ENCODE data around the gene CREB5.

Gene CREB5

GRCh38 chr7:28517206-28517605 lies 104.9 kb downstream of the CREB5 start:
- DNase-seq (ENCODE audit: low spot score in 2 of 2) = no peak
- Mint-ChIP-seq H3K4me1 (no peaks in the 10 kb centered on the region), H3K9me3 (no peaks in the 10 kb centered on the region), H3K27me3 (peaks cover 54% of the 10 kb centered on the region), H3K27ac (ENCODE audit: low read depth) (no peak overlapping the region), H3K36me3 (ENCODE audit: insufficient read depth) (peaks cover 3% of the 10 kb centered on the region), H3K4me3 (no peak overlapping the region)
- no peak for ATAC-seq (replicated peaks; ENCODE audit: extremely low read depth, poor library complexity, severe bottlenecking)

- Mint-ChIP-seq H3K27me3 (peaks cover 50% of the 10 kb centered on the region), H3K4me1 (no peaks in the 10 kb centered on the region), H3K27ac (ENCODE audit: low read depth) (no peak overlapping the region), H3K9me3 (no peaks in the 10 kb centered on the region), H3K4me3 (no peak overlapping the region), H3K36me3 (ENCODE audit: insufficient read depth) (peaks cover 3% of the 10 kb centered on the region)
- no peak for ATAC-seq (replicated peaks; ENCODE audit: extremely low read depth, poor library complexity, severe bottlenecking)
- DNase-seq (ENCODE audit: low spot score in 2 of 2) = no peak
Measured at GRCh38 chr7:28517606-28518005, 105.3 kb downstream of the CREB5 start.

- Mint-ChIP-seq H3K36me3 (ENCODE audit: insufficient read depth) (peaks cover 3% of the 10 kb centered on the region), H3K4me3 (no peak overlapping the region), H3K9me3 (no peaks in the 10 kb centered on the region), H3K4me1 (no peaks in the 10 kb centered on the region), H3K27ac (ENCODE audit: low read depth) (no peak overlapping the region), H3K27me3 (peaks cover 47% of the 10 kb centered on the region)
- DNase-seq (ENCODE audit: low spot score in 2 of 2) (no peak), ATAC-seq (replicated peaks; ENCODE audit: extremely low read depth, poor library complexity, severe bottlenecking) (no peak)
Measured at GRCh38 chr7:28520074-28521015, 108.0 kb downstream of the CREB5 start.

GRCh38 chr7:28524978-28525377 lies 112.7 kb downstream of the CREB5 start:
- Mint-ChIP-seq H3K27me3 (peaks cover 30% of the 10 kb centered on the region), H3K4me1 (no peaks in the 10 kb centered on the region)

GRCh38 chr7:28528899-28529298 lies 116.6 kb downstream of the CREB5 start:
- no peaks in the 10 kb centered on the region for H3K36me3 Mint-ChIP-seq (ENCODE audit: insufficient read depth)
- H3K4me1 Mint-ChIP-seq = no peaks in the 10 kb centered on the region
- ATAC-seq (replicated peaks; ENCODE audit: extremely low read depth, poor library complexity, severe bottlenecking) (no peak), DNase-seq (ENCODE audit: low spot score in 2 of 2) (no peak)
- H3K9me3 Mint-ChIP-seq = no peaks in the 10 kb centered on the region
- H3K4me3 Mint-ChIP-seq = no peak overlapping the region
- peaks cover 25% of the 10 kb centered on the region for H3K27me3 Mint-ChIP-seq
- no peak overlapping the region for H3K27ac Mint-ChIP-seq (ENCODE audit: low read depth)

More at GRCh38 chr7:28524978-28525377, 112.7 kb downstream of the CREB5 start:
- DNase-seq (ENCODE audit: low spot score in 2 of 2) = no peak
- H3K4me3 Mint-ChIP-seq = no peak overlapping the region
- no peak for ATAC-seq (replicated peaks; ENCODE audit: extremely low read depth, poor library complexity, severe bottlenecking)
- H3K27ac Mint-ChIP-seq (ENCODE audit: low read depth) = no peak overlapping the region
- H3K36me3 Mint-ChIP-seq (ENCODE audit: insufficient read depth) = no peaks in the 10 kb centered on the region
- no peaks in the 10 kb centered on the region for H3K9me3 Mint-ChIP-seq

GRCh38 chr7:28529755-28530154 lies 117.4 kb downstream of the CREB5 start:
- Mint-ChIP-seq H3K27me3 (peaks cover 31% of the 10 kb centered on the region), H3K36me3 (ENCODE audit: insufficient read depth) (no peaks in the 10 kb centered on the region), H3K27ac (ENCODE audit: low read depth) (no peak overlapping the region), H3K4me3 (no peak overlapping the region), H3K9me3 (no peaks in the 10 kb centered on the region), H3K4me1 (no peaks in the 10 kb centered on the region)
- ATAC-seq (replicated peaks; ENCODE audit: extremely low read depth, poor library complexity, severe bottlenecking) (no peak), DNase-seq (ENCODE audit: low spot score in 2 of 2) (no peak)

GRCh38 chr7:28530175-28530802 lies 118.0 kb downstream of the CREB5 start:
- Mint-ChIP-seq H3K27me3 (peaks cover 36% of the 10 kb centered on the region), H3K9me3 (no peaks in the 10 kb centered on the region), H3K36me3 (ENCODE audit: insufficient read depth) (no peaks in the 10 kb centered on the region), H3K4me3 (no peak overlapping the region), H3K27ac (ENCODE audit: low read depth) (no peak overlapping the region), H3K4me1 (no peaks in the 10 kb centered on the region)
- ATAC-seq (replicated peaks; ENCODE audit: extremely low read depth, poor library complexity, severe bottlenecking) (no peak), DNase-seq (ENCODE audit: low spot score in 2 of 2) (no peak)

DNA sequence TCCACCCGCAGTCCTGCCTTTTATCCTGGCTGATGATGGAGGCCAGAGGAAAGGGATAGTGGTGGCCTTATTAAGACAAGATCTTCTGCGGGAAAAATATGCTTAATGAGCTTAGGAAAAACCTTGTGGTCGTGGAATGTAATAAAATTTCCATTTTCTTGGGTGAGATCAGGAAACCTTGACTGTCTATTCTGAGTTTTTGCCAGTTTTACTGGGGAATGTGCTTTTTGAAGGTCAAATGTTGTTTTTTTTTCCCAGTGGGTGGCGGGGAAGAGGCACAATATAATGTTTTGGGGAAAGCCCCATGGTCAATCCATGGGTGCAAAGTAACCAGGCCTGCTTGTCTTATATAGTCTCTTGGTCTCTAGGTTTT lies 118.5 kb downstream of the CREB5 start:
- H3K4me1 Mint-ChIP-seq = no peaks in the 10 kb centered on the region
- no peaks in the 10 kb centered on the region for H3K9me3 Mint-ChIP-seq
- ATAC-seq (replicated peaks; ENCODE audit: extremely low read depth, poor library complexity, severe bottlenecking) = no peak
- H3K36me3 Mint-ChIP-seq (ENCODE audit: insufficient read depth) = no peaks in the 10 kb centered on the region
- H3K27ac Mint-ChIP-seq (ENCODE audit: low read depth) = no peak overlapping the region
- no peak overlapping the region for H3K4me3 Mint-ChIP-seq
- peaks cover 36% of the 10 kb centered on the region for H3K27me3 Mint-ChIP-seq
- DNase-seq (ENCODE audit: low spot score in 2 of 2) = no peak

DNA sequence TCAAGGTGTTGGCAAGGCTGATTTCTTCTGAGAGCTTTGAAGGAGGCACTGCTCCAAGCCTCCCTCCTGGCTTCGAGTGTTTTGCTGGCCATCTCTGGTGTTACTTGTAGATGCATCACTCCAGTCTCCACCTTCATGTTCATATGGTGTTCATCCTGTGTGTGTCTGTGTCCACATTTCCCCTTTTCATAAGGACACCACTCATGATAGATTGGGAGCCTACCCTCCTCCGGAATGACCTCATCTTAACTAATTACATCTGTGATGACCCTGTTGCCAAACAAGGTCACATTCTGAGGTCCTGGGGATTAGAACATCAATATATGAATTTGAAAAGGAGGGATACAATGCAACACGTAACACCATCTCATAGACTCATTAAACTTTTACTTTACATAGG lies 119.0 kb downstream of the CREB5 start:
- no peak for ATAC-seq (replicated peaks; ENCODE audit: extremely low read depth, poor library complexity, severe bottlenecking)
- Mint-ChIP-seq H3K9me3 (no peaks in the 10 kb centered on the region), H3K4me1 (no peaks in the 10 kb centered on the region), H3K27me3 (peaks cover 36% of the 10 kb centered on the region), H3K27ac (ENCODE audit: low read depth) (no peak overlapping the region), H3K4me3 (no peak overlapping the region), H3K36me3 (ENCODE audit: insufficient read depth) (no peaks in the 10 kb centered on the region)
- DNase-seq (ENCODE audit: low spot score in 2 of 2) = no peak

GRCh38 chr7:28532181-28532580 lies 119.9 kb downstream of the CREB5 start:
- Mint-ChIP-seq H3K4me1 (no peaks in the 10 kb centered on the region), H3K4me3 (no peak overlapping the region), H3K9me3 (no peaks in the 10 kb centered on the region), H3K27me3 (peaks cover 40% of the 10 kb centered on the region), H3K27ac (ENCODE audit: low read depth) (no peak overlapping the region), H3K36me3 (ENCODE audit: insufficient read depth) (no peaks in the 10 kb centered on the region)
- ATAC-seq (replicated peaks; ENCODE audit: extremely low read depth, poor library complexity, severe bottlenecking) (no peak), DNase-seq (ENCODE audit: low spot score in 2 of 2) (no peak)

DNA sequence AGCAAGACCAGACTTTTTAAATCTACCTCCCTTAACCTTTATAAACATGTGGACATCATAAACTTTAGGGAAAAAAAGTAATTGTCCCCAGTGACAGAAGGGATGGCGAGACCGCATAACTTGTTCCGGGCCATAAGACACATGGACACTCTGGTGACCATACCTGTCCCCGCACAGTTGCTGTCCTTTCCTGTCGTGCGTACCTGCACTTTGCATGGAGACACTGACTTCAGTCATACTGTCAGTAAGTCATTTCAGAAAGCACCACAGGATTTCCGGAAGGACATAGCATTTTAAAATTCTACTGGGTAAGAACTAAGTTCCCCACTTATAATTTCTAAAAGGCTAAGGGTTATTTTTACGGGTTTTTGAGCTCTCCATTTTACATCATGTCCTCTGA lies 120.9 kb downstream of the CREB5 start:
- H3K27me3 Mint-ChIP-seq = peaks cover 51% of the 10 kb centered on the region
- H3K4me1 Mint-ChIP-seq = no peaks in the 10 kb centered on the region
- ATAC-seq (replicated peaks; ENCODE audit: extremely low read depth, poor library complexity, severe bottlenecking) (no peak), DNase-seq (ENCODE audit: low spot score in 2 of 2) (no peak)
- H3K27ac Mint-ChIP-seq (ENCODE audit: low read depth) = no peak overlapping the region
- H3K4me3 Mint-ChIP-seq = no peak overlapping the region
- H3K9me3 Mint-ChIP-seq = no peaks in the 10 kb centered on the region
- no peaks in the 10 kb centered on the region for H3K36me3 Mint-ChIP-seq (ENCODE audit: insufficient read depth)

DNA sequence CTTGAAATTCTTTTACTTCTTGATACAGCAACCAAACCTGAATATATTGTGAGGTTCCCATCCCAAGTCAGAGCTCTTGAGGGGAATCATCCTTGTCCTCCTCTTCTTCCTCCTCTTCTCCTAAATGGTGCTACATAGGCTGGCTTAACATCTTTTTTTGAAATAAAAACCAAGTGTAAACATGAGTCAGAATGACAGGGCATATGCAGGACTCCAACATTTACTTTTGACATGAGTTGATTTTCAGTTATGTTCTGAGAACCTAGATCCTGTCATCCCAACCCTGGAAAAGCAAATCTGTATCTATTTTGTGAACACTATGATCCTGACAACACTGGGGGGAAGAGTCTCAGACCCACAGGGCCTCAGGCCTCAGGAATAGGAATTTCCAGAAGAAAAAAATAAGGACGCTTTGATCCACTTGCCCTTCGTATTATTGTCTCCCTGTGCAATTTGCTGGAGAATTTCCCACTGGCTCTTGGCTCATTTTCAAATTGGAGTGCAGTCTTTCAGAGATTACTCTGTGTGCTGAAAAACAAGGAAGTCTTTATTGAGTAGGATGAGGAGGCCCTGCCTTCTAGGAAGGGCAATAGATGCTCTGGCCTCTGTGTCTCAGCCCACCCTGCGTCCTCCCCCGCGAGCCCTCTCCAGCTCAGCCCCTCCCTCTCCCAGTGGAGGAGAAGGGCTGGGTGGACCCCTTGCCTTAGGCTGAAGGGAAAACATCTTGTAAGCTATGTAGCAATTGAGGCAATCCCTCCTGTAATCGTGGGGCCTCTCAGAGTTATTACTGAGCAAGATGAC lies 121.6 kb downstream of the CREB5 start:
- no peak overlapping the region for H3K4me3 Mint-ChIP-seq

More for the DNA sequence above, 121.6 kb downstream of the CREB5 start:
- no peak for ATAC-seq (replicated peaks; ENCODE audit: extremely low read depth, poor library complexity, severe bottlenecking)
- Mint-ChIP-seq H3K9me3 (no peaks in the 10 kb centered on the region), H3K4me1 (no peaks in the 10 kb centered on the region), H3K27ac (ENCODE audit: low read depth) (no peak overlapping the region), H3K36me3 (ENCODE audit: insufficient read depth) (no peaks in the 10 kb centered on the region), H3K27me3 (peaks cover 58% of the 10 kb centered on the region)
- DNase-seq (ENCODE audit: low spot score in 2 of 2) = no peak

Data from central memory CD8-positive, alpha-beta T cell (primary cell).